ENCODE data around the gene PDZRN4.
"Not testable (repeated sequence)": the region's sequence is repeated elsewhere in the genome, so short reads cannot be mapped to it uniquely, and the experiment has no call there.

The PDZRN4 gene

DNA sequence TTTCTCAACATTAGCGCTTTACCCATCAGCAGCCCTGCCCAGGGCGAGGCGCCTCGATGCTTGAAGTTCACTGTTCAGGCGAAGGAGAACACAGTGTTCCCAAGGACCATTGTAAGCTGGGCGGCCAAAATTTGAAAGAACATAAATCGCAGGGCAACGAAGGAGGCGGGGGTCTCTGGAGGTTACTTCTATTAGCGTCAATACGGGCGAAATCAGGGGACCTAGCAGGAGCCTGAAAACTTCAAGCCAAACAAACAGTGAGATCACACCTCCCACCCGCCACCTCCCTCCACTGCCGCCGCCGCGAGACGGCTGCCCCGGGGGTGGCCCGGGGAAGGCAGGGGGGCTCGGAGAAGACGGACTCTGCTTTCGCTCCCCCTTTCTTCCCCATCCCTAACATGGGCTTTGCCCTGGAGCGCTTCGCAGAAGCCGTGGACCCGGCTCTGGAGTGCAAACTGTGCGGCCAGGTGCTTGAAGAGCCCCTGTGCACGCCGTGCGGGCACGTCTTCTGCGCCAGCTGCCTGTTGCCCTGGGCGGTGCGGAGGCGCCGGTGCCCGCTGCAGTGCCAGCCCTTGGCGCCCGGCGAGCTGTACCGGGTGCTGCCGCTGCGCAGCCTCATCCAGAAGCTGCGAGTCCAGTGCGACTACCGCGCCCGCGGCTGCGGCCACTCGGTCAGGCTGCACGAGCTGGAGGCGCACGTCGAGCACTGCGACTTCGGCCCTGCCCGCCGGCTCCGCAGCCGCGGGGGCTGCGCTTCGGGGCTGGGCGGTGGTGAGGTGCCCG, at the start of gene PDZRN4:
Gene PDZRN4 (plus strand): TSS at position 263 of the 783 bp plus-strand sequence.
- in situ Hi-C loops (cut with HindIII; ENCODE audit: low sequenced_read_pairs): no loop called here

DNA sequence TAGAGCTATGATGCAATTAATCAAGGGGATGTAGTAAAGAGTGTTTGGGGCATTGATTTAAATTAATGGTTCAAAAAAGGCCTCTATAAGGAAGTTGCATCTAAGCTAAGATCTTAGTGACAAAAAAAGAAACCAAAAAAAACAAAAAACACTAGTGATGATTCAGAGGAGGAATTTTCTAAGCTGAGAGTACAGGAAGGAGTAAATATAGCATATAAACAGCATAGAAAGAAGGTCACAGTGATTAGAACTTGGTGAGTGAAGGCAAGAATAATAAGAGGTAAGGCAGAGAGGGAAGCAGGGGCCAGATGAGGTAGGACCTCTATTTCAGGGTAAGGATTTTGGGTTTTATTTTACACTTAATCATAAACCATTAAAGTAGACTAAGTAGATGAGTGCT, 48.0 kb upstream of the PDZRN4 start:
- in situ Hi-C loops (cut with HindIII; ENCODE audit: low sequenced_read_pairs): no loop called here

DNA sequence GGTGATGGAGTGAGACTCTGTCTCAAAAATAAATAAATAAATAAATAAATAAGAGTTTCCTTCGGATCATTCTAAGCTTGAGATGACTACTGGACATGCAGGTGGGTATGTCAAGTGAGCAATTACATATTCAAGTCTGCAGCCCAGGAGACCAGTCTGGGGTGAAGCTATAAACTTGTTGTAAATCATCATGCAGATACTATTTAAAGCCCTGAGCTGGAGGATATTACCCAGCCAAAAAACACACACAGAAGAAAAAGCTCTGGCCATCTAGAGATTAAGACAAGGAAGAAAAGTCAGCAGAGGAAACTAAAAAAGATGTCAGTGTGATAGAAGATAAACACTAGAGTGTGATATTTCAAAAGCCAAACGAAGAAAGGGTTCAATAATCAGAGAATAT, 47.0 kb upstream of the PDZRN4 start:
- in situ Hi-C loops (cut with HindIII; ENCODE audit: low sequenced_read_pairs): no loop called here

DNA sequence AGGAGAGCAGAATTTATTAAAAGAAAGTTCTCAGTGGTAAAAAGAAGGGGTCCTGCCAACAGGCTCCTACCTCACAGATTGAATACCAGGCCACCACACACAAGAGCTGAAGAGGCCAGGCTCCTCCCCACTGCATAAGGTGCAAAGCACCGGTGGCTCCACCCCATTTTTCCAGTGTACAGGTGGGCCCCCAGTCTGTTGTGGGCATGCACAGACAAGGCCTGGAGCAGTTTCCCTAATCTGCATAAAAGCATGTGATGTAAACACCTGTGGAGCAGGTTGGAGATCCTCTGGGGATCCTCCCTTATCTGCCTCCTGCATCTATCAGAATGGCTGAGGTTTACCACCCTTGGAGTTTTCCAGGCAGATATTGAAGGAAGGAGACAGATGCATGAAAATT, 45.7 kb upstream of the PDZRN4 start:
- in situ Hi-C loops (cut with HindIII; ENCODE audit: low sequenced_read_pairs): no loop called here

DNA sequence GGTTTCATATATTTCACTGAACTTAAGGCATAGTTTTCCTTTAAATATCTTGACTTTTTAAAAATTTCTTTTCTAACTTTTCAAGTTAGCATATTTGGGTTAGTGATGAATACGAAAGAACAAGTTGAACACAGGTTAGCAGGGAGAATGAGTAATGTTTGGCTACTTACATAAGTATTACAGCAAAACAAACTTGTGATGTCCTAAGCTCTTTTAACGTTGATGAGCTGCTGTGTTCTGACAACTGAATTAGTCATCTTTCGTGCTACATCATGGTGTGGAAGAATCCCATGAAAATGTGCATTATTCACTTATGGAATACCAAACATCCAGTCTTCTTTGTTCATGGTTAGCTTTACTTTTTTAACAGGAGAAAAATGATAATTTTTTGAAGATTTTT, 36.3 kb upstream of the PDZRN4 start:
- in situ Hi-C loops (cut with HindIII; ENCODE audit: low sequenced_read_pairs): no loop called here

DNA sequence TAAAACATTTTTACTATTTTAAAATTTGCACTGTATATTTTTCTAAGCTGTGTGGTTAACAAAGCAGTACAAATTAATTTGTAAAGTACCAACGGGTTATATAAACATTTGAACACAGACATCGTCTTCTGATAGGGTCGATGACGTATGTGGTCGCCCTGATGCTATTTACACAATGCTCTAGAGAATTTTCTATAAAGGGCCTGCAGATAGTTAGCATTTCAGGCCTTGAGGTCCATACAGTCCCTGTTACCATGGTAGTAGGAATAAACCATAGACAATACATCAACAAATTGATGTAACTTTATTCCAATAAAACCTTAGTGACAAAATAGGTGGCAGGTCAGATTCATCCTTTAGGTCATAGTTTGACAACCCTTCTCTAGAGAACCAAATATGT, 25.7 kb upstream of the PDZRN4 start:
- in situ Hi-C loops (cut with HindIII; ENCODE audit: low sequenced_read_pairs): no loop called here

DNA sequence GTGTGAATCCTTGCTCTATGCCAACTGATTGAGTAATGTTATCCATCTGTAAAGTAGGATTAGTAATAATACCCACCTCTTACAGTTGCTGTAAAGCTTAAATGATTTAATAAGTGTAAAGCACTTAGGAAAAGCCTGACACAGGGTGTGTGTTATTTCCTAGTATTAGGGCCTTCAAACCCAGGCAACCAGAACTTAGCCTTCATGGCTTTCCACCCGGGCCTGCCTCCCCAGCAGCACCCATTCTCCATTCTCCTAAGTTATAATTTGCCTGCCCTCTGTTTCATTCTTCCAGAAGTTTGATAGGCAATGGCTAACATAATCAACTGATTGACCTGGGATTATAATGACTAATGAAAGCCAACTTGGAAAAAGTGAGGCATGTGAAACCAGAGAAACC, 20.4 kb upstream of the PDZRN4 start:
- in situ Hi-C loops (cut with HindIII; ENCODE audit: low sequenced_read_pairs): no loop called here

DNA sequence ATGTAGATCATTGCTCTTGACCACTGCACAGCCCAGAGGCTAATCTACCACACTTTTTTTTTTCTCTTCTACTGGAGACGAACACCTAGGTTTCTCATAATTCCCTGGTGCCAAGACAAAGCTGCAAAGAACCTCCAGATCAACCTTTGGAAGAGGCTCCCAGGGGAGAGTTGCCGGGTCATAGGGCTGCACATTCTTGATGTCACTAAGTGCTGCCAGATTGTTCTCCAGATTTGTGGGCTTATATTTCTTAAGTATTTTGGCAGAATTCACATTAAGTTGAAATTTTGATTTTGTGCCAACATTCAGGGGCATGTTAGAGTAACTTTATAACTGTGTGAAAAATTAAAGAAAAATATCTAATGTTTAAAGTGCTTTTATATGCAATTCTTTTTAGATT, 13.5 kb upstream of the PDZRN4 start:
- in situ Hi-C loops (cut with HindIII; ENCODE audit: low sequenced_read_pairs): no loop called here

DNA sequence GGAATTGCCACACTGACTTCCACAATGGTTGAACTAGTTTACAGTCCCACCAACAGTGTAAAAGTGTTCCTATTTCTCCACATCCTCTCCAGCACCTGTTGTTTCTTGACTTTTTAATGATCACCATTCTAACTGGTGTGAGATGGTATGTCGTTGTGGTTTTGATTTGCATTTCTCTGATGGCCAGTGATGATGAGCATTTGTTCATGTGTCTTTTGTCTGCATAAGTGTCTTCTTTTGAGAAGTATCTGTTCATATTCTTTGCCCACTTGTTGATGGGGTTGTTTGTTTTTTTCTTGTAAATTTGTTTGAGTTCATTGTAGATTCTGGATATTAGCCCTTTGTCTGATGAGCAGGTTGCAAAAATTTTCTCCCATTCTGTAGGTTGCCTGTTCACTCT, 8.6 kb upstream of the PDZRN4 start:
- in situ Hi-C loops (cut with HindIII; ENCODE audit: low sequenced_read_pairs): not testable (repeated sequence)

DNA sequence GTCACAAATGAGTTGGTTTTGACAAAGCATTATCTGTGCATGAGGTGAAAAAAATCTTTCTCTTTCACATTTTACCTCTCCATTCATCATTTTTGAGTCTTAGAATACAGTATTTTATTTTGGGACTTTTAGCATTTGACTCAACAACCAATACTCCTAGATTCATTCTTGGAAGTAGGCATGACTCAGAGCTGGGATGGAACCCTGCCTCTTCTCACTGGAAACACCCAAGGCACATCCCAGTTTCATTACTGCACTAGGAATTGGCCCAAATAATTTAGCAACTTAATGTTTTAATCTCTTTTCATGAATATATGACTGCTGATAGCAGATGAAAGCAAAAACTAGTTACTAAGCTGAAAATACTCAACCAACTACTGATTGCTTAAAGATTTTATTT, 3.3 kb upstream of the PDZRN4 start:
- in situ Hi-C loops (cut with HindIII; ENCODE audit: low sequenced_read_pairs): no loop called here

DNA sequence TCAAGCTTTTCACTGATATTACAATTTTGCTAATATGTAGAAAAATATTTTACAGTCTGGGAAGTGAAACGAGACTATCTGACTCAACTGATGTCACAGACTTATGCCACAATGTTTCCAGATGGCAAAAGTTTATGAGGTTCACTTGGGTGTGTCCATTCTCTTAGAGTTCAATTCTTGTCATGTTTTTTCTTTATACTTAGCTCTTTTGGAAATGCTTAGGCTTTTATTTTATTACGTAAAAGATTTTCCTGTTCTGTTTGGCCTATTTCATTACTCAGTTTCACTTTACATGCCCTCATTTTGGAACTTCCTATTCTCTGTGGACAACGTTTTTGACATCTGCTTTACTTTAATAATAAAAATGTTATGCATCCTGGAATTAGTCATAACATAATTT, 2.1 kb upstream of the PDZRN4 start:
- in situ Hi-C loops (cut with HindIII; ENCODE audit: low sequenced_read_pairs): no loop called here

DNA sequence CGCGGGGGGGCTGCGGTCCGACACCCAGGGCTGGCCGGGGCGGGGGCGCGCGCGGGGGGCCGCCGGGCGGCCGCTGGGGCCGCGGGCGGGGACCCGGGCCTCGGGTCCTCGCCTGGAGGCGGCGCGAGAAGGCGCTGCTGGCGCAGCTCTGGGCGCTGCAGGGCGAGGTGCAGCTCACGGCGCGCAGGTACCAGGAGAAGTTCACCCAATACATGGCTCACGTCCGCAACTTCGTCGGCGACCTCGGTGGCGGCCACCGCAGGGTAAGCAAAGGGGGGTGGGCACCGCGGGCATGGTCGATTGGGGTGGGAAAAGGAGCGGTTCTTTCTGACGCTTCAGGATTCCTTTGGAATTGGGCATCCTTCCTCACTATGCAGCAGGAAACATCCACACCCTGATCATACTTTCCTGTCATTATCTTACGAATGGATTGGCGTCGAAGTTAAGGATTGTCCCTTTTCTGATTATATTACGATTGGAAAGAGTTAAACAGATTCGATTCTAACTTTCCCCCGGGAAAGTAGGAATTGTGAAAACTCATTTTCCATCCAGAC, 798 bp downstream of the PDZRN4 start:
- in situ Hi-C loops (cut with HindIII; ENCODE audit: low sequenced_read_pairs): no loop called here

DNA sequence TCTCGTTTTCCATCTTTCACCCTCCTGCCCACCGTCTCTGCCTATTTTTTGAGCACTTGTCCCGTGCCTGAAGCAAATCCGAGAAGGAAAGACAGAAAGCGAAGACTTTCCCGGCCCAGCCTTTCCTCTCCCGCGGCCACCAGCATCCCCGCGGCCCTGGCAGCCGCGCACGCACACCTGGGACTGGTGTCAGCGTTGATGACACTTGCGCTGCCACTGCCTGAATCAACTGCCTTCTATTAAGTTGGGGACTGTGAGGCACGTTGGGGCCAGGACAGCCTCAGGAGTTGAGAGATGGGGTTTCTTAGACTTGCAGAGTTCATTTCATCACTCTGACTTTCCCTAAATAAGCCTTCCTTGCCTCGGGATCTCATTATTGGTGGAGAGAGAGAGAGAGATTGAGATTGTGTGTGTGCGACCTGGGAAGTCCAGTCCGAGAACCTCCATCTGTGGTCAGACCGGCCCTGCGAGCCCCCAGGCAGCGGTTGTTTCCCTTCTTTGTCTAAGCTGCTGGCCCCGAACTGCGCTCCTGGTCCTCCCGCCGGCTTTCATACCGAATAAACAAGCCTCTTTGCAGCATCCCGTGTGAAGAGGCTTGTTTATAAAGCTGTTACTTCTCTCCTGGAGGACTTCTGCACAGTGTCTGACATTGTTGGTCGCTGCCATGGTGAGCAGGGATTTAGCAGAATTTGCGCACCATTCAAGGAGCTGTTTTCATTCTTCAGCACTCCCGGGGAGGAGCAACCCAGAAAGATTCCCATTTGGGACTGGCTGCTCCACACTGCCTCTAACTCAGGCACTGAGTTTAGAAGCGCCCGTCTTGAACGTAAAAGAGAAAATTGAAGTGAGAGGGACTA, 1.5 kb downstream of the PDZRN4 start:
- in situ Hi-C loops (cut with HindIII; ENCODE audit: low sequenced_read_pairs): no loop called here

DNA sequence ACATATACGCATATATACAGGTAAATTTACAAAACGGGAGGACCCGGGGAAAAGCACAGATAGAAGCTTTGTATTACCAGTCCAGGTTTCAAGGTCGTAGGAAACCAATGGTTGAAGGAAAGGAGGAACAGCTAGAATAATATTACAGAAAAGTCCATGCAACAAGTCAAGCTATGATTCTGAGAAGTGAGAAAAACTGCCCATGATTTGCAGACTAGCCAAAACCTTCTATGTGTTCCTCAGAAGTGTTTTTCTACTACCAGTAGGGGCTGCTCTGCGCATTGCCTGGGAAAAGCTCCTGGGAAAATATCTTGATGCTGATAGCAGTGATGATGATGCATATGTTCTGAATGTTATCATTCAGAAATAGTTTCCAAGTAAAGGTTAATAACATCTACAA, 2.2 kb downstream of the PDZRN4 start:
- in situ Hi-C loops (cut with HindIII; ENCODE audit: low sequenced_read_pairs): no loop called here

DNA sequence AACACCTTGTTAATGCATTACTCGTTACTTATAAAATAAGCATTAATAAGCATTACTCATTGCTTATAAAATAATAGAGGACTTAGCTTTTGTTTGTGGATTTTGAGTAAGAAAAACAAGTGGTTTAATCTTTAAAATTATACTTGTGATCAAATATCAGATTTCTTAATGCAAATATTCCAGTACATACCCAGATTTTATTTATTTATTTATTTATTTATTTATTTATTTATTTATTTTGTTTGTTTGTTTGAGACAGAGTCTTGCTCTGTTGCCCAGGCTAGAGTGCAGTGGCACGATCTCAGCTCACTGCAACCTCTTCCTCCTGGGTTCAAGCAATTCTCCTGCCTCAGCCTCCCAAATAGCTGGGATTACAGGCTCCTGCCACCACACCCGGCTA, 3.4 kb downstream of the PDZRN4 start:
- in situ Hi-C loops (cut with HindIII; ENCODE audit: low sequenced_read_pairs): not testable (repeated sequence)

DNA sequence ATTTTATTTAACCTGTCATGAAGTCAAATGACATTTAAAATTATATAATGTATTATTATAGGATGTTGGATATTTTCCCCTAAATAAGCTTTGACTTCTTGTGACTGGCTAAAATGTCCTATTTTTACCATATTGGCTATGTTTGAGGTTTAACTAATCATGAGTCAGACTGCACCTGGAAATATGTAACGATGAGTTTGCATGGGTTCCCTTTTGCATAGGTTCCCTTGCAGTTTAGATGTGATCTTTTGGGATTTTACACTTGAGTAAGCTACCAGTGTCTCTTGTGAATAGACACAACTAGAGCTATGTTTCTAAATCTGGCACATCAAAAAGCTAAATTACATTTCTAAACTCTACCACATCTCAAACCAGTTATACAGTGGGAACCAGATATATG, 5.2 kb downstream of the PDZRN4 start:
- in situ Hi-C loops (cut with HindIII; ENCODE audit: low sequenced_read_pairs): no loop called here

DNA sequence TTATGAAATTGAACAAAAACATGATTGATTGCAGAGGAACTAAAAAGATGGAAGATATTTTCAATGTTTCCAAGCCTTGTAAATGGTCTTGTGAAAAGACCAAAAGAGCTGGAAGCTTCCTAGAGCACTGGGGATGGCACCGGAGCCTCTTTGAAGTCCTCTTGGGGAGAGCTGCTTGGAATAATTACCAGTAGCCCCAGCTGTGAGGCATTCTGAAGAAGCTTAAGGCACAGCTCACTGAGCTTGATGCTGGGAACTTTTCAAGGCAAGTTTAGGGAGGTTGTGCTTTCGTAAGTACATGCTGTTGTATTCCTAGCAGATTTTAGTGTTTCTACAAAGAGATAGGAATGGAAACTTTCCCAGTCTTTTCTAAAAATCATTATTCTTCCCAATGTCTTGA, 13.9 kb downstream of the PDZRN4 start:
- in situ Hi-C loops (cut with HindIII; ENCODE audit: low sequenced_read_pairs): no loop called here

DNA sequence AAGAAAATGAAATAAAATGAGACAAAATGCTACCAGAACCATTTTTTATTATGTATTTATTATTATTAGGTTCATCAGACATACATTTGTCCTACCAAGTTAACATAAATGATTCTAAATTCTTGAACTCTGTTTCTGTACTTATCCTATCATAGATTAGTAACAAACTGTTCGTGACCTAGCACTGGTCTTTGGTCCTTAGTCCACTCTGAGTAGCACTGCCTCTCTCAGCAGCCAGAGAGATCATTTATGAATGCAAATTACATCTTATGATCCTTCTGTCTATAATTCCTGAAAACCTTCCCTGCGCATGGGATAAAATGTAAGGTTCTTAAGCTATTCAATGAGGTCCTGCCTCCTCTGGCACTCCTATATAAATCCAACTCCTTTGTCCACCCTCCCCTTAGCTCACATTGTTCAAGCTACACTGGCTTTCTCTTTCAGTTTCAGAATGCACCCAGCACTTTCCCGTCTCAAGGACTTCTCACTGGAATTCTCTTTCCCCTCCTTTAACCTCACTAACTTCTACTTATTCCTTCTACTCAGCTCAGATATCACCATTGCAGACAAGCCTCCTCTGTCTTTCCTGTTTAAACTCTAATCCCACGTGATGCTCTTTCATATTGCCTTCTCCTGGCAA, 17.1 kb downstream of the PDZRN4 start:
- in situ Hi-C loops (cut with HindIII; ENCODE audit: low sequenced_read_pairs): no loop called here

DNA sequence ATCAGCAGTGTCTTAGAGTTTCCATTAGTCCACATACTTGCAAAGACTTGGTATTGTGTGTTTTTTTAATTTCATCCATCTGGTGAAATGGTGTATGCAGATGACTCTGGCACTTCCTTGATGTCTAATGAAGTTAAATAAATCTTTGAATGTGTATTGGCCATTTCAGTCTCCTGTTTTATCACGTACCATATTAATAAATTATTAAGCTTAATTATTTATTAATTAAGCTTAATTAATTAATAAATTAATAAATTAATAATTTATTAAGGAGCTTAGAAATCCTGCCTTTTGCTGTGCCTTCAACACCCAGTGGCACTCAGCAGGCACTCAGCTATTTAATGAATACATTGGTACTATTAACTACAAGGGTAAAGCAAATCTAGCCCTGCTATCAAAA, 18.2 kb downstream of the PDZRN4 start:
- in situ Hi-C loops (cut with HindIII; ENCODE audit: low sequenced_read_pairs): no loop called here

DNA sequence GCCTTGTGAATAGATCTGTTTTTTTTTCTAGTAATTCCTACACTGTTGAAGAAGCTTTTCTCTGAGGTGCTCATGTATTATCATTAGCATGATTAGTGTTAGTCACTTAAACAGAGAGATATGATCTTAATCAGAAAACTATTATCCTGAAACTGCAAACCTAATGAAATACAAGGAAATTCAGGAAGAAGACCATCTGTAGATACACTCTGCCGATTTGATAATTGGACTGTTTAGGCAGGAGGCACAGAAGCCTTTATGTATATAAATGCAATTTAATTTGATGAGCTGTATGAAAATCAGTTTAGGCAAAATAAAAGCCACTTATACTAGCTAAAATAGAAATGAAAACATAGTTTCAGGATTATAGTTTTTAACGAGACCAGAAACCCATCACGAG, 23.3 kb downstream of the PDZRN4 start:
- in situ Hi-C loops (cut with HindIII; ENCODE audit: low sequenced_read_pairs): no loop called here

DNA sequence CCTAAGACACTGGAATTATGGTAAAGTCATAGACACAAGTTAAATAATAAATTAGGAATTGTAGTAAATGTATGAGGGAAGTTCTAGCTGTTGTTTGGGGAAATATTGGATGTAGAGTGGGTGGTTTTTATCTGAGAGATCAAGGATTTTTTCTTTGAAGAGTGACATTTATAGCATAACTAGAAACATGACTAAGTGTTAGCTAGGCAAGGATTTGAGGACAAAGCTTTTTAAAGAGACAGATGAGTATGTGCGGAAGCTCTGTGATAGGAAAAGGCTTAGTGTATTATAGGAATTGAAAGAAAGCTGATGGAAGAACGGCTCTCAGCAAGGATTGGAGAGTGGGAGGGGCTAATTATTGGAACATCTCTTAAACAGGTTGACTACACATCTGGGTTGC, 24.5 kb downstream of the PDZRN4 start:
- in situ Hi-C loops (cut with HindIII; ENCODE audit: low sequenced_read_pairs): no loop called here

DNA sequence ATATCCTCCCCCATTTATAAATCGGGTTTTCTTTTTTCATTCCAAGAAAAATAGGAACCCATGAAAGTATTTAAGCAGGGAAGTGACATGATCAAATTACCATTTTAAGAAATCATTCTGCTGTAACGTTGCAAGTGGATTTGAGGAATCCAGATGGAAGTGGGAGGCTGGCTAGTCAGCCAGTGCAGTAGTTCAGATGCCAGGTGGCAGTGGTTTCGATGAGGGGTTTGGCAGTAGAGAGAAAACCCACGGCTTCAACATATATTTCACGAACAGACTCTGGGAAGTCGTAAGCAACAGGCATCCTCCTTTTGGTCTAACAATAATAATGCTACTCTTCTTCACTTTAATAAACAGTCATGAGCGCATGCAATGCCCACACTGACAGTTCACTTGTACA, 25.0 kb downstream of the PDZRN4 start:
- in situ Hi-C loops (cut with HindIII; ENCODE audit: low sequenced_read_pairs): no loop called here

All from DLD1 (cell line).